T-helper 2 cell treated with Interferon-gamma antibody and Interleukin-4, amounts not matched to agents 5 μg/mL and 100 μg/mL, for 36 hours (primary cell): Measurements from ENCODE around the gene VPS35L.

ENCODE experiments used
- DNase-seq: peaks from one replicate; pipeline ENCODE4 v3.0.0; 2021; ENCODE audit warnings: low spot score
- H3K27ac Mint-ChIP-seq: one replicate; pipeline ENCODE4 v1.8.0; 2021; ENCODE audit warnings: mild to moderate bottlenecking, mixed read lengths
- H3K27me3 Mint-ChIP-seq: one replicate; pipeline ENCODE4 v1.8.0; 2021; ENCODE audit warnings: low read depth, mixed read lengths
- H3K36me3 Mint-ChIP-seq: one replicate; pipeline ENCODE4 v1.8.0; 2021; ENCODE audit warnings: low read depth, mixed read lengths
- H3K4me1 Mint-ChIP-seq: one replicate; pipeline ENCODE4 v1.8.0; 2021; ENCODE audit warnings: low read depth, mixed read lengths
- H3K4me3 Mint-ChIP-seq: one replicate; pipeline ENCODE4 v1.8.0; 2022; ENCODE audit warnings: mild to moderate bottlenecking, moderate library complexity, mixed read lengths
- H3K9me3 Mint-ChIP-seq: one replicate; pipeline ENCODE4 v1.8.0; 2021; ENCODE audit warnings: mixed read lengths

Gene VPS35L

DNA sequence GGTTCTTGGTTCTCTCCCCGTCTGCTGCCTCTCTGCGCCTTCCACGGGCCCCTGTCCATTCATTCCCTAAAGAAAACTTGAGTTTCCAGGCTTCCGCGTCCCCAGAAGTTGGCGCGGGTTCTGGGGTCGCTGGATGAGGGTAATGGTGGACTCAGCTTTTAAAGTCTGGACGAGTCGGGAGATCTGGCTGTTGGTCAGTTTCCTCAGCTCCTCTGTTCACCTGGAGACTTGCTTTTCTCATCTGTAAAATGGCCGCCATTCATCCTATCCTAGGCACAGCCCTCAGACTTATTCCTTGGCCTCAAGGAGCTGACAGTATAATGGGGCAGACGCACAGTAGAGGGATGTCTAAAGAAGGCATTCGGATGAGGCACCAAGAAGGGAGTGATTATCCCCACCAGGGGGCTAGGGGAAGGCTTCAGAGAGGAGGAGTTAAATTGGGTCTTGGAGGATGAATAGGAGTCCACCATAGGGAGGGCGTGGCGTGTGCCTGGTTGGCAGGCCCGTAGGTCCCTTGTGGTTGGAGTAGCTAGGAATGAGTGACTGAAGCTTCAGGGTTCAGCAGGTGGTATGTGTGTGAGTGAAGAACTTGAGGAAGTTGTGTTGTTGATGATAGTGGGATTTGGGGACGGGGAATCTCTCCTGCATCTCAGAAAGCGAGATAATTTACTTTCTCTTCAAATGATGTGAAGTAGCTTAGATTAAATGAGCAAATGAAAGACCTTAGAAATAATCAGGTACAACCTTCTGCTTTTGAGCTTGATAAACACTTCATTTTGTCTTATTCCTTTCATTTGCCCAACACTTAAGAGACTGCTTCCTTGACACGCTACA is 652 bp downstream of the VPS35L start:
- H3K4me1 Mint-ChIP-seq, result peaks cover 18% of the 10 kb centered on the region
- H3K27me3 Mint-ChIP-seq, result no peaks in the 10 kb centered on the region
- peak overlapping the region; percentile 97 for H3K27ac Mint-ChIP-seq
- H3K9me3 Mint-ChIP-seq, result no peaks in the 10 kb centered on the region
- H3K36me3 Mint-ChIP-seq, result peaks cover 16% of the 10 kb centered on the region
- peak; percentile 29 for DNase-seq
- H3K4me3 Mint-ChIP-seq, result peak overlapping the region; percentile 96

- Mint-ChIP-seq H3K9me3 (peaks cover 7% of the 10 kb centered on the region), H3K36me3 (peaks cover 6% of the 10 kb centered on the region), H3K27ac (no peak overlapping the region), H3K4me3 (no peak overlapping the region), H3K27me3 (no peaks in the 10 kb centered on the region), H3K4me1 (peaks cover 13% of the 10 kb centered on the region)
- DNase-seq, result no peak
These were observed 3.9 kb downstream of the VPS35L start for GRCh38 chr16:19559242-19559910.

- H3K4me3 Mint-ChIP-seq, result no peak overlapping the region
- no peak overlapping the region for H3K27ac Mint-ChIP-seq
- H3K36me3 Mint-ChIP-seq, result peaks cover 8% of the 10 kb centered on the region
- H3K27me3 Mint-ChIP-seq, result no peaks in the 10 kb centered on the region
- H3K9me3 Mint-ChIP-seq, result peaks cover 7% of the 10 kb centered on the region
- H3K4me1 Mint-ChIP-seq, result peaks cover 8% of the 10 kb centered on the region
- no peak for DNase-seq
These were observed 4.6 kb downstream of the VPS35L start for GRCh38 chr16:19560078-19560477.

DNA sequence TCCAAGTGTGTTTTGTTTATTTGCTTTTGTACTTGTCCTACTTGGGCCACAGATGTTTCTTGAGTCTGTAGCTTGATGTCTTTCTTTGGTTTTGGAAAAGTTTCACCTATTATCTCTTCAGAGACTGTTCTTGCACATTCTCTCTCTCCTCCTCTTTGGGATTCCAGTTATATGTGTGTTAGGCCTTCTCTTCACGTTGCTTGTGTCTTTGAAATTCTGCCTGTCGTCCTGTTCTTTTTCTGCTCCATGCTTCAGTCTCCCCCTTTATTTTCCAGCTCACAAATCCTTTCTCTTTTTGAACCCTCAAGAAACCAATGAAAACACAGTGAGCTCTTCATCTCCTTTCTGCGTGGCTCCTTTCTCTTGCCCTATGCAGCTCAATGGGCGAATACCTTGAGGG is 7.9 kb downstream of the VPS35L start:
- Mint-ChIP-seq H3K27ac (no peak overlapping the region), H3K4me1 (no peaks in the 10 kb centered on the region), H3K4me3 (no peak overlapping the region), H3K27me3 (no peaks in the 10 kb centered on the region), H3K36me3 (peaks cover 14% of the 10 kb centered on the region), H3K9me3 (peaks cover 7% of the 10 kb centered on the region)
- DNase-seq, result no peak

DNA sequence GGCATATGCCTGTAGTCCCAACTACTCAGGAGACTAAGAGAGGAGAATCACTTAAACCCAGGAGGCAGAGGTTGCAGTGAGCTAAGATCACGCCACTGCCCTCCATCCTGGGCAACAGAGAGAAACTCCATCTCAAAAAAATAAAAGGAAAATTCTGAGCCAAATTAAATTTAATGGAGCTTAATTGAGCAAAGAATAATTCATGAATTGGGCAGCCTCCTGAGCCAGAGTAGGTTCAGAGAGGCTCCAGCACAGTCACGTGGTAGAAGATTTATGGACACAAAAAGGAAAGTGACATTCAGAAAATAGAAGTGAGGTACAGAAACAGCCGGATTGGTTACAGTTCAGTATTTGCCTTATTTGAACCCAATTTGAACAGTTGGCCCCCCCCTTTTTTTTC is 10.9 kb downstream of the VPS35L start:
- no peaks in the 10 kb centered on the region for H3K27me3 Mint-ChIP-seq
- H3K36me3 Mint-ChIP-seq, result peaks cover 17% of the 10 kb centered on the region
- DNase-seq, result no peak
- H3K4me3 Mint-ChIP-seq, result no peak overlapping the region
- H3K9me3 Mint-ChIP-seq, result peaks cover 7% of the 10 kb centered on the region
- H3K27ac Mint-ChIP-seq, result no peak overlapping the region
- no peaks in the 10 kb centered on the region for H3K4me1 Mint-ChIP-seq

DNA sequence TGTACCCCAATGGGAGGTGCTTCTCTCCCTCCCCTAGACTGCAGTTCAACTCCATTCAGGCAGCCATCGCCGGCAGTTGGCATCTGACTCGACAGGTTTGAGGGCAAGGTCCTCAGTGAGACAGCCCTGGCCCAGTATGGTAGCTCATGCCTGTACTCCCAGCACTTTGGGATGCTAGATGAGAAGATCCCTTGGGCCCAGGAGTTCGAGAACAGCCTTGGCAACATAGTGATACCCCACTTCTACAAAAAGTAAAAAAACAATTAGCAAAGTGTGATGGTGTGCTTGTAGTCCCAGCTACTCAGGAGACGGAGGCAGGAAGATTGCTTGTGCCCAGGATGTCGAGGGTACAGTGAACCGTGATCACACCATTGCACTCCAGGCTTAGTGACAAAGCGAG is 12.1 kb downstream of the VPS35L start:
- no peak for DNase-seq
- H3K27ac Mint-ChIP-seq, result no peak overlapping the region
- H3K4me3 Mint-ChIP-seq, result no peak overlapping the region
- H3K27me3 Mint-ChIP-seq, result no peaks in the 10 kb centered on the region
- peaks cover 19% of the 10 kb centered on the region for H3K36me3 Mint-ChIP-seq
- H3K9me3 Mint-ChIP-seq, result peaks cover 7% of the 10 kb centered on the region
- no peaks in the 10 kb centered on the region for H3K4me1 Mint-ChIP-seq

DNA sequence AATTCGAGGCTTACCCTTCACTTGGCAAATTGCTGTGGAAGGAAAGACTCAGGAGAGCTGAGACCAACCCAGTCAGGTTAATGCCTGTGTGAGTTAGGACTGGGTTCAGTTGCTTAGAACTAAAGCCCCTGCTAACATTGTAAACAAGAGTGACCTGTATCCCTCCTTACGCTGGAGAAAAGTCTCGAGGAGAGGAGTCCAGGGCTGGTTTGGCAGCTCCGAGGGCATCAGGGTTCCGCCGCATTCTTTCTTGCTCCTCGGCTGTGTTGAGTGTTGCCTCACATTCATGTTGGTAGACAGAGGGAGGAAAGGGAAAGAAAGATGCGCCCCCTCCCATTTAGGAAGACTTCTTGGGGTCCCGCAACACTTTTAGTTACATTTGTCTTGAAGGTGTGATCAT is 18.5 kb downstream of the VPS35L start:
- Mint-ChIP-seq H3K27me3 (no peaks in the 10 kb centered on the region), H3K4me1 (no peaks in the 10 kb centered on the region), H3K36me3 (peaks cover 36% of the 10 kb centered on the region), H3K9me3 (no peaks in the 10 kb centered on the region), H3K4me3 (no peak overlapping the region), H3K27ac (no peak overlapping the region)
- no peak for DNase-seq

DNA sequence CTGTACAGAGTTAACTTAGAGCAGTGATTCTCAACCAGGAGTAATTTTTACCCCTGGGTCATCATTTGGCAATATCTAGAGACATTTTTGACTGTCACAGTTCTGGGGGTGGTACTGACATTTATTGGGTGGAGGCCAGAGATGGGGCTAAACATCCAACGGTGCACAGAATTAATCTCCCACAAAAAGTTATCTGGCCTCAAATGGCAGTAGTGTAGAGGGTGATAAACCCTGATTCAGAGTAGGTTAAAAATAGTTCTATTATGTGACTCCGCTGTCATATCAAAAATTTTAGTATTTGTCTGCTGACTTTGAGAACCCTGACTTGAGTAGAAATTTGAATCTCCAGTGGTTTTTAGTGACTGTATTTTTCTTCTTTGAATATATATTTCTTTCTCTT is 19.1 kb downstream of the VPS35L start:
- Mint-ChIP-seq H3K36me3 (peaks cover 39% of the 10 kb centered on the region), H3K27me3 (no peaks in the 10 kb centered on the region), H3K27ac (no peak overlapping the region), H3K4me1 (no peaks in the 10 kb centered on the region), H3K9me3 (no peaks in the 10 kb centered on the region), H3K4me3 (no peak overlapping the region)
- DNase-seq, result no peak

DNA sequence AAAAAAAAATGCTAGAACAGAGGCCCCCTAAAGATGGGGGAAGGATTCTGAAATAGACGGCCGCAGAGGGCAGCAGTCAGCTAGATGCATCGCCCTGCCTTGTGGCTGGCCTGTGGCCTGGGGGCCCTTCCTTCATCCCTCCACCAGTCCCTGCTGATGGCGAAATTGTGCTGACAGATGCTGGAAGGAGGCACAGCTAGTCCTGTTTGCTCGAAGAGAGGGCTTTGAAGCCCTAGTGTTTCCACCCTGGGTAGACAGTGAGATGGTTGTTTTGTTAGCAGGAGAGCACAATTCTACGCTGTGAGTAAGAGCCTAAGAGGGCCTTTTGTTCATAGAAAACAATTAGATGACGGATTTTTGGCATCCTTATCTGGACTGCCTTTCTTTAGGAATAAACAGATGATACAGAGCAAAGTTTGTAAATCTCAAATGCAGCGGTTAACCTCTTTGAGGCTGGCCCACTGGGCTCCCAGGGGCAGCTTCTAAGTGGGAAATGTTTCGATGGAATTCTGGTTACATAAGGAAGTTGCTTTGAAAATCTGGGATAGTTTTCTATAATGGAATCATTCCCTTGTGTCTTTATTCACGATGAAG is 23.0 kb downstream of the VPS35L start:
- no peak for DNase-seq
- Mint-ChIP-seq H3K4me3 (no peak overlapping the region), H3K27me3 (no peaks in the 10 kb centered on the region), H3K9me3 (peaks cover 7% of the 10 kb centered on the region), H3K4me1 (no peaks in the 10 kb centered on the region), H3K36me3 (peaks cover 61% of the 10 kb centered on the region), H3K27ac (no peak overlapping the region)

GRCh38 chr16:19582050-19582831 is 26.7 kb downstream of the VPS35L start:
- Mint-ChIP-seq H3K27ac (no peak overlapping the region), H3K36me3 (peaks cover 52% of the 10 kb centered on the region), H3K4me3 (no peak overlapping the region), H3K4me1 (no peaks in the 10 kb centered on the region), H3K27me3 (no peaks in the 10 kb centered on the region), H3K9me3 (peaks cover 7% of the 10 kb centered on the region)
- no peak for DNase-seq

DNA sequence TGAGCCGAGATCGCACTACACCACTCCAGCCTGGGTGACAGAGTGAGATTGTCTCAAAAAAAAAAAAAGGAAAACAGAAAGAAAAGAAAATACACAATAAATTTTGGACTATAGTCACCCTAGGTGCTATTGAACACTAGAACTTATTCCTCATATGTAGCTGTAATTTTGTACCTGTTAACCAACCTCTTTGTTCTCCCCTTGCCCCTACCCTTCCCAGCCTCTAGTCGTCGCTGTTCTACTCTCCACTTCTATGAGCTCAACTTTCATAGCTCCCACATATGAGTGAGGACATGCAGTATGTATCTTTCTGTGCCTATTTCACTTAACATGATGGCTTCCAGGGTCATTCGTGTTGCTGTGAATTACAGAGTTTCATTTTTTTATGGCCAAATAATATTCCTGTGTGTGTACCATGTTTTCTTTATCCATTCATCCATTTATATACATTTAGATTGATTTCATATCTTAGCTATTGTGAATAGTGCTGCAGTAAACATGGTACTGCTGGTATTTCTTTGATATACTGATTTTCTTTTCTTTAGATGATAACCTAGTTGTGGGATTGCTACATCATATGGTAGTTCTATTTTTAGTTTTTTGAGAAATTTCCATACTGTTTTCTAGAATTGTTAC is 28.3 kb downstream of the VPS35L start:
- no peak overlapping the region for H3K4me3 Mint-ChIP-seq
- peak; percentile 4 for DNase-seq
- peaks cover 44% of the 10 kb centered on the region for H3K36me3 Mint-ChIP-seq
- H3K9me3 Mint-ChIP-seq, result peaks cover 7% of the 10 kb centered on the region
- no peaks in the 10 kb centered on the region for H3K27me3 Mint-ChIP-seq
- H3K27ac Mint-ChIP-seq, result no peak overlapping the region
- no peaks in the 10 kb centered on the region for H3K4me1 Mint-ChIP-seq

DNA sequence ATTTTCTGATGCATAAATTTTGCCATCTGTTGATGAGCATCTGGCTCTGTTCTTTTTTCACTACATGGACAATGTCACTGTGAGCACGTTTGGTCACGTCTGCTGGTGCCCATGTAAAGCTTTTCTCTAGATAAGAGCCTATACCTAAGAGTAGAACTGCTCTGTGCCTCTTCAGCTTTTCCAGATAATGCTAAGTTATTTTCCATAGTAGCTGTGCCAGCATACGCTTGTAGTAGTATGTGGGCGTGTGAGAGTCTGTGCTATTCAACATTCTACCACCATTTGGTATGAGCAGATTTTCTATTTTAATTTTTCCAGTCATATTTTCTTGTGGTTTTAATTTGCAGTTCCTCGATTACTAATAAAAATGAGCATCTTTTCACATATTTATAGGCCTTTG is 33.2 kb downstream of the VPS35L start:
- H3K9me3 Mint-ChIP-seq, result no peaks in the 10 kb centered on the region
- DNase-seq, result no peak
- H3K36me3 Mint-ChIP-seq, result peaks cover 16% of the 10 kb centered on the region
- H3K4me3 Mint-ChIP-seq, result no peak overlapping the region
- no peaks in the 10 kb centered on the region for H3K4me1 Mint-ChIP-seq
- no peak overlapping the region for H3K27ac Mint-ChIP-seq
- no peaks in the 10 kb centered on the region for H3K27me3 Mint-ChIP-seq

DNA sequence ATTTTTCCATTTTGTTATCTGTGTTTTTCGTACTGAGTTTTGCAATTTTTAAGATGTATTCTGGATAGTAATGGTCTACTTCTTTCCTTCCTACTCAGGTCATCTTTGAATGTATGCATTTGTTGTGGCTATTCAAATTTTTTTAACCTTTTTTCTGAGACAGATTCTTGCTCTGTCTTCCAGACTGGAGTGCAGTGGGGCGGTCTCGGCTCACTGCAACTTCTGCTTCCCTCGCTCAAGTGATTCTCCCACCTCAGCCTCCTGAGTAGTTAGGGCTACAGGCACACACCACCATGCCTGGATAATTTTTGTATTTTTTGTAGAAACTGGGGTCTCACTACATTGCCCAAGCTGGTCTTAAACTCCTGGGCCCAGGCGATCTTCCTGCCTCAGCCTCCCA is 33.6 kb downstream of the VPS35L start:
- no peak overlapping the region for H3K4me3 Mint-ChIP-seq
- DNase-seq, result no peak
- peaks cover 13% of the 10 kb centered on the region for H3K36me3 Mint-ChIP-seq
- no peak overlapping the region for H3K27ac Mint-ChIP-seq
- no peaks in the 10 kb centered on the region for H3K27me3 Mint-ChIP-seq
- no peaks in the 10 kb centered on the region for H3K9me3 Mint-ChIP-seq
- H3K4me1 Mint-ChIP-seq, result no peaks in the 10 kb centered on the region
